HK-2 (cell line): Measurements from ENCODE around the gene PLAC1.

Source experiments
- DNase-seq: peaks from one replicate; pipeline ENCODE4 v3.0.0-alpha.2; 2018; ENCODE audit not compliant: unreplicated experiment

The PLAC1 gene

DNA sequence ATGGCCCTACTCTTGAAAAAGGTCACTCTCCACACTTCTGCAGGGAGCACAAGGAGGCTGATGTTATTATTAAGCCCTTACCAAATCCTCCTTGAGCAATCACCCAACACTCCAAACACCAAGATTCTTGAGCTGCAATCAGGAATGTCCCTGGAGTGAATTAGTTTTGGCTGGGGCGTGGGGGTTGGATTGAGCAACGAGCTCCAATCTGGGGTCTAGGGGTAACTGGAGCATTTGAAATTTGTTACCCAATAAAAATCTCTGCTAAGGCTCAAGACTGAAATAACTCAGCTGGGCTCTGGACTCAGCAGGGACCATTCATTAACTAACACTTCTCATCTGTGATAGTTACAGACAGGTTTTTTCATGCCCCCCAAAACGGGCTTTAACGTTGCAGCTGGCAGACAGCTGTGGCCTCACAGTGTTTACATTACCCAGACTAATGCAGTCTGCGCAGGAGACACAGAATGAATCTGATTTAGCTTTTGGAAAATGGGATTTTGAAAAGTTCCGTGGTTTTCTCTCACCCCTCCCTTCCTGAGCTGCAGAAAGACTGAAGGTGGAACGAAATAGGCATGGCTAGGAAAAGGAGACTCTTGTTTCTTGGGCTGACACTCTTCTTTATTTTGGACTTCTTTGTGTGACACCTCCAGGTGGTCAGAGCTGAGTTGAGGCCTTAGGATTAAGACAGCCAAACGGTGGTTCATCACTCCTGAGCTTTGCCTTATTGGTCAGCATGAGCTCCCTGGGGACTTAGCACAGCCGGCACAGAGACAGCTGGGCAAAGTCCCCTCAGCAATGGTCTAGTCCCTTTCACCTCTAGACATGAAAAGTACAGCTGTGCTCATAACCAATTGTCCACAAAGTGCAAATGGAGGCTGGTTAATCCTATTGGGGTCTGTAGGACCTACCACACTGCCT lies 26.6 kb downstream of the PLAC1 start:
- no peak for DNase-seq

DNA sequence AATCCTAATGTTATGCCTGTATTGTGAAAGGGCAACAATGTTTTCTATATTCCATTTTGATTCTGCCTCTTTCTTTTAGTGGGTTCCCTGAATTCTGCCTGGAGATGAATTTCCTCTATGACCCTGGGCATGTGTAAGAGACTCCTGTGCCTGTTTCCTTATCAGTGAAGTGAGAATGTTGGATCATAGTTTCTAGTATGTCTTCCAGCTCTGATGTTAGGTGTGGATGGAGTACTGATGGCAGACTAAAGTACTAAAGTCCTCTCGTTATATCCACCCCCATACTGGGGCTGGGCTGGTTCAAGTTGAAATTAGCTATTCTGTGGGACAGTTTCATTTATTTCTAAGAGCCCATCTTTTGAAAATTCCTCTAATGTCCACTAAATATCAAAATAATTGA lies 29.6 kb downstream of the PLAC1 start:
- DNase-seq, result no peak

DNA sequence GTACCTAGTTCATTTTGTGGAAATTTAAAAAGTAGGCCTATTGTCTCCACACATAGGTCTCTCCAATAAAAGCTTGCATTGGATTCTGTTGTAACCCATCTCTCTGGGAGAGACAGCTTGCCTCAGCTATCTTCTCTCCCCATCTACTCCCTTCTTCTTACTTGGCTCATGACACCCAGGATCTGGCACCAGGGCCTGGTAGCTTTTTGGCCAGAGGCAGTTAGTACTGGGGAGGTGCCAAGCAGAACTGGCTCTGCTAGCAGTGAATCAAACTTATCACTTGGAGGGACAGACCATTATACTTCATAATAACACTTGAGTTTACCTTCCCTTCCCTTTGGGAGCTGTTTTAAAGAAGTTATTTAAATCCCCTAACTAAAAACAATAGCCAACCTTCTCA lies 31.8 kb downstream of the PLAC1 start:
- DNase-seq, result no peak

DNA sequence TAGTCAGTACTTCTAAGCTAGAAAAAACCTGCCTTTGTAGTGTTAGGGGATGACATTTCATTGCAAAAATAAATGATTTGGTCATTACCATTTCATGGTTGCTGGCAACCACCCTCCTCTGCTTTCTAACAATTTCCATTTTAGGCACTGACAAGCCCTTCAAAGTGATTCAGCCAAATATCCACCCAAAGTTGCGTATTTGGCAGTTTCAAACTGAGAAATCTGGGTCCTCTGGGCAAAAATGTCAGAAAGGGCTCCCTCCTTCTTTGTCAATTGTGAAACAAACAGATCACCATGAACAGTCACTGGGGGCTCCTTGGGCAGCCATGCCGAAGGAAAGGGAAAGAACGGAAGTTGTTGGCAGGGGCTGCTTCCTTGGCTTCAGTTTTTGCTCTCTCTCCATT lies 33.0 kb downstream of the PLAC1 start:
- DNase-seq, result no peak

DNA sequence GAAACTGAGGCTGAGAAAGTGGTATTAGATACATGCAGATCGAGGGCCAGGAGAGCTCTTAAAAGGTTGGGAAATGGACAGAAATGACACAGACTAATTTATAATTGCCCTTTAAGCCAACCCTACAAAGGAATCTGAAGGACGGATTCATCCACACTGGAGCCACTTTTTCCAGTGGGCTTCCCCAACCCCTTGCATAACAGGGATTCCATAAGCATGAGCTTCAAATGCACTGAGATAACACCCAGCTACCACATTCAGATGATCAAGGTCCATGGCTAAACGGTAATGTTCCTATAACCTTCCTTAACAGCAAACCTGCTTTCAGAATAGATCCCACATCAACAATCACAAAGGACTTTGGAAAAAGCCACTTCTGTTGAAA lies 34.2 kb downstream of the PLAC1 start:
- no peak for DNase-seq

DNA sequence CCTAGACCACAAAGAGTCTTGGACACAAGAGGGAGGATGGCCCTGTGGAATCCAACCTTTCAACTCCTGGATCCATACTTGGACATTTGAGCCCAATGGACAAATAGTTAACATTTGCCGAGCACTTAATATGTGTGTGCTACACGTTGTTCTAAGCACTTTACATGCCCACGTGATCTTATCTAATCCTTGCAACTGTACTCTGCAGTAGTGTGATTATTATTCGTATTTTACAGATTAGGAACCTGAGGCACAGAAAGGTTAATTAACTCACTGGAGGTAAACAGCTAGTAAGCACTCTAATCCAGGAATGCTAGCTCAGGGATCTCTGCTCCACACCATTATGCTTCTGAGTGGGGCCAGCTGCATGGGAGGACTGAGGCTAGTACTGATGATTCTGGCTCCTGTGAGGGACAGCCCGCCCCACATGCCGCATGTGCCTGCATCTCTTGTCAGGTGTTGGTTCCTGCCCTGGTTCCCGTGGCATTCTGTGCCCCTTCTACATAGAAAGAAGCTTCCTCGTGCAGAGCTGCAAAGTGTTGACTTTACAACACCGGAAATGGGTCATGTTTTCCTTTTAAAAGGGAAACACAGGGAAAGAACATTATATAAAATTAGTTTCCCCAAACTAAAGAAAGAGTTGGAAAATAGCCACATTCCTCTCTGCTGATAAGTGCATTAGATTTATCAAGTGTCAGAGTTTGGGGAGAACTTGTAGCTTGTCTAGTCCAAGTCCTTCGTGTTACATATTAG lies 34.8 kb downstream of the PLAC1 start:
- DNase-seq, result no peak

DNA sequence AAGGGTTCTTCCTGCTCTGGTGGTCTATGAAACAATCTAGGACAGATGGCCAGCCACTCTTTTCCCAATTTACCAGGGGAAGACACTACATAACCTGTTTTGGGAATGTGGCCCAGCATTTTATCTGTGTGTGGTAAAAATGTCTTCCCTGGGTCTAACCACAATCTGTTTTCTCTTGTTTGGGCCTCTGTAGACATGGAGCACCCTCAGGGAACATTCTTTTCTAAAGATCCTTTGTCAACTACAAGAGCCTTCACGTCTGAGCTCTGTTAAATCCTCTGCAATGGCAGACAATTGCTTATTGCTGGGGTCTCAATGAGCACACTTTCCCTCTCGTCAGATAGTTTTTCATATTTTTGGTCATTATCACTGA lies 35.5 kb downstream of the PLAC1 start:
- DNase-seq, result no peak

DNA sequence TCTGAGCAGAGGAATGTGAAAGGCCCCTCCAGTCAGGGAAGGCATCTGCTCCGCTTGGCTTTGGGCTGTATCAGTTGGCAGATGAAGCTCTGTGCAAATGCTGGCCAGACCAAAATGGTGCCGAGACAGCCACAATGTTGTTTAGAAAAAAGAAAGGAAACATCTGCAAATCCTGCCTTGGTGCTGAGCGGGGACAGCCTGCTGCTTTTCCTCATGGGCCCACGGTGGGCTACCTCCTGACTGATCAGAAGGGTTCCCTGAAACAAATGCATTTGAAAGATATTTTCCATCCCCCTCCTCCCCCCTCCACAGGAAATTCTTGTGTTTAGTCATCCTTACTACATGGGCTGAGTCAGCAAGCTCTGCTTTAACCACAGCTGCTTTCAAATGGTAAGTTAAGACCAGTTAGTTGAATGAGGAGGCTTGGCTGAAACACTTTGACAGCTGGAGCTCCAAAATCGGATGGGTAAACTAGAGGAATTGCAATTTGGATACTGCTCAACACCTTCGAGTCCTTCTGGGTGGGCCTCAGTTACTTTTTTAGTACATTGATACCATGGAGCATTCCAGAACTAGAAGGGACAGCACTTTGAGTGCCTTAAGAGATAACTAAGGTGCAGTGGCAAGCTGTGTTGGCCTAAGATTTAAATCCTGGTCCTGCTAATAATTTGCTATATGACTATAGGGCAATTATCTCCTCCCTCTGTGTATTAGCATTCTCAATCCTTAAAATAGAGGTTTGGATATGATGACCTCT lies 36.0 kb downstream of the PLAC1 start:
- peak; percentile 42 for DNase-seq

DNA sequence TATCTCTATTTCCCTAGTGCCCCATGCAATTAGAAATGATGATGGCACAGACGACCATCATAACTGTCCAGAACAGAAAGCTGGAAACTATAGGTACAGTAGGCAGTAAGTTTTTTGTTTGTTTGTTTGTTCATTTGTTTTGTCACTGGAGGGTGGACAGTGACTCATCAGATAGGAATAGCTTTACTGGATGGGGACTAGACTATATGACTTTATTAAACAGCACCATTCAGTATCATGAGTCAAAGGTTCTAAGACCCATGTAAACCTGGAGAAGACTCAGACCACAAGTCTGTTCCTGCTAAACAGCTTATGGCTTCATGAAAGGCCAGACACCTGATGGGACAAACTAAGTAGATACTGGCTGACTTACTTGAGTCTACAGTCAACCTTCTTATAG lies 38.4 kb downstream of the PLAC1 start:
- no peak for DNase-seq

DNA sequence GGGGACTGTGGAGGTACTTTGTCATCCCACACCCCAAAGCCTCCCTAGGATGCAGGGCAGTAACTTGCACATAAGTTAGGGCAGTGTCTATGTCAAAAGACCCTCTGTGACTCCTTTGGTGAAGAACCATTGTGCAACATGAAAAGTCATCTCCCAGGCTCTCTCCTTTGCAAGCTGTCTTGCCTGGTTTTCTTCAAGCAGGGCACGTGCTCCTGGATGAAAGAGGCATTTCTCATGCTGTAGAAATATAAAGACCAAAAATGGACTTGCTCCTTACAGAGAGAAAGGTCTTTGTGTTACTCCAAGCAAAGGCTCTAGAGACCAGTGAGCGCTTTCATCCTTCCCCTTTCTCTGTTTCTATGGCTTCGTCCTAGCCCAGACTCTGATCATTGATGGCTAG lies 44.9 kb downstream of the PLAC1 start:
- DNase-seq, result no peak

DNA sequence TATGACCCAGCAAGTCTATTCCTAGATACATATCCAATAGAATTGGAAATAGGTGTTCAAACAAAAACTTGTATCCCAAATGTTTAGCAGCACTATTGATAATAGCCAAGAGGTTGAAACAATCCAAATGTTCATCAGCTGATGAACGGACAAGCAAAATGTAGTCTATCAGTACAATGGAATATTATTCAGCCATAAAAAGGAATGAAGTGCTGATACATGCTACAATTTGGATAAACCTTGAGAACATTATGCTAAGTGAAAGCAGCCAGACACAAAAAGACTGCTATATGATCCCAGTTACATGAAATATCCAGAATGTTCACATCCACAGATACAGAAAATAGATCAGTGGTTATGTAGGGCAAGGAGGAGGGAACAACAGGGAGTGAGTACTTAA lies 50.1 kb downstream of the PLAC1 start:
- DNase-seq, result no peak

DNA sequence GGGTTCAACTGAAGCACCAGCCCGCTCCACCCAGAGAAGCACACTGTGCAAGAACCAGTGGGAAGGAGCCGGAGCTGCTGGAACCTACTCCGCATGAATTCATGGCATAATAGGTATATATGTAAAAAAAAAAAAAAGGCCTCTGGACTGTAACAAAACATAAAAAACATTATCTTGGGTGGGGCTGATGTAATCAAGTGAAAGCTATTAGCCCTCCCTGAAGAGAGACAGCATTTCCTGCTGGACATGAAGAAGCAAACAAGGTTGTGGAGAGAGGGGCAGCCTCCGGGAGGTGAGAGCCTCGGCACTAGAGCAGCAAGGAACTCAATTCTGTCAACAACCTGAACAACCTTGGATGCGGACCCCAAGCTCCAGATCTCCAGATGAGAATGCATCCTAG lies 50.7 kb downstream of the PLAC1 start:
- no peak for DNase-seq

DNA sequence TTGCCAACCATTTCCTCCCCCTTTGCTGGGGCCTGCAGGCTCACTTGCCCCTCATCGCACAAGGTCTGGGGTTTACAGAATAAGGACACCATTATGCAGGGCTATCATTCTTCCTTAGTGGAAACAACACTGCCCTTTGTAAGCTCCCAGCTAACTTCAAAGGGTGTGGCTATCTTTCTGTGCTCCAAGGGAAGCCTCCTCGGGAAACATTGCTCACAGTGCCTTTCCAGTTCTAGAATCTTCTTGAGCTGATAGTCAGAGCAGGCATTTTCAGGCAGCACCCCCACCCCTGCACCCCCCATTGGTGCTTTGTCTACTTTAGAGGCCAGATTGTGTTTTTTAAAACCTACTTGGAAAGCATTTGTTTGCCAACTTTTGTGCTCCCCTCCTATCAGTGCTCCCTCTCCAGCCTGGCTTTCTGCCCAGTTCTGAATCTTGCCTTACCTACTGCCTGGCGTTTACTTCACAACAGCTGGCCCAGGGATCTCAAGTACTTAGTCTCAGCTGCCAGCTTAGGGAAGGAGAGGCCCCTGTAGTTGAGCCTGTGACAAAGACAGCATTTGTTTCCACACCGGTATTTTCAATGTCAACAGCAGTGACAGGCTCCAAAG lies 53.5 kb downstream of the PLAC1 start:
- DNase-seq, result no peak

DNA sequence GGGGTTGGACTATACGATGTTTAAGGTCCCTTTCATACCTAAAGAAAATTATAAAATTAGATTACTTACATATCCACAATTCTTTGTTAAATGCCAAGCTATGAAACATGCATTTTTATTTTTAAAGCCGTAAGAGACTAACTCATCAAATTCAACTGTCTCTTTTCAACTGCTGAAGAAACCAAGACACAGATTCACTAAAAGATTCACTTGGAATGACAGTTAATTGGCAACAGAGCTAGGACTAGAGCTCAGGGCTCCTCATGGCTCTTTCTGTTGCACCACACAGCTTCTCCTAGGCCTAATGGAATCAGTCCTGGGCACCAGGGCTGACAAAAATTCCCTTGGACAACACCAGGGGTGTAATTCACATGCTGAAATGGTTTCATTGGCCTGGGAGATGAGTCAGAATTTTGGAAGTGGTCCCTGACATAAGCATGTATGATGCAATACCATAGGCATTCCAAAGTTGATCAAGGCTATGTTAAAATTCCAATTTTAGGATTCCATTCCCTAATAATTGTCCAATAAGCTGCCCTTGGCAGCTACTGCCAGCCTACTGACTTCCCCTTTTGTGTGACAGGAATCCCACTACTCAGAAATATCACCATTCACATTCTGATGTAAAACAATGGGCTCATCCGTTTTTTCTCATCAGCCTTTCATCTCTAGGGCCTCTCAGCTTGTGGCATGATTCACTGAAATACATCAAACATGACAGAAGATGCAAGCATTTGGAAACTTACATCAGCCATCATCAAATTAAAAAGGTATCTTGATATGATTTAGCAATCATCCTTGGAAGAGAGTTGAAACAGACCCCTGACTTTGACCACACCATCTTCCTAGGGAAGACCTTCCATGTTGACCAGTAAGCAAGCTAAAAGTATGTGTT lies 54.2 kb downstream of the PLAC1 start:
- DNase-seq, result peak; percentile 41

DNA sequence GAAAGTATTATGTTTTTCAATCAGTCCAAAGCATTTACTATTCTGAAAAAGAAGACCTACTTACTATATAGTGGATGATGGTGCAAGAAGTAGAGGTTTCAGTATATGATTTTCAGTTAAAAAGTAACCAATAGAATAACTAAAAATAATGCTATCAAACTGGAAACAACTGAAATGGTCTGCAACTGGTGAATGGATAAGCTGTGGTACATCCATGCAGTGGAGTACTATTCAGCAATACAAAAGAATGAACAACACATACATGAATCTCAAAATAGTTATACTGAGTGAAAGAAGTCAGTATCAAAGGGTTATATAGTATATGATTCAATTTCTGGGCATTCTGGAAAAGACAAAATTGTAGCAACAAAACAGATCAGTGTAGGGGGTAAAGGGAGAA lies 55.9 kb downstream of the PLAC1 start:
- no peak for DNase-seq

DNA sequence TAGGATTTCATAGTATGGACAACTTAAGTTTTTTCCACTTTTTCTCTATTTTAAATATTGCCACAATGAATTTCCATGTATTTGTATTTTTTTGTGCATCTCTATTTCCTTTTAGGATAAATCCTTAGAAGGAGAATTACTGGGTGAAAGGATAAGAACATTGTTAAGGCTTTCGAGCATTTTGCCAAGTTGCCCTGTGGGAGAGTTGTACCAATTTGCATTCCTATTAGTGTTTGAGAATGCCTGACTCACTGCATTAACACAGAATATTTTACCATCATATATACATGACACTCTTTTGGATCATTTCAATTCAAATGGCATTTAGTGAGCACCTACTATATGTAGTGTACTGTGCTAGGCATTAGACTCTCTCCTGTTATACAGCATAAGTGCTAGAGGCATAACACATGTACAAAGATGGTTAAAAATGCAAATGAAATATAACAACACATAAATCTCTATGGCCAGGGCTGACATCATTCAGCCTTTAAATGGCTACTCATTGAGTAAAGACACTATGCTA lies 57.0 kb downstream of the PLAC1 start:
- DNase-seq, result no peak

DNA sequence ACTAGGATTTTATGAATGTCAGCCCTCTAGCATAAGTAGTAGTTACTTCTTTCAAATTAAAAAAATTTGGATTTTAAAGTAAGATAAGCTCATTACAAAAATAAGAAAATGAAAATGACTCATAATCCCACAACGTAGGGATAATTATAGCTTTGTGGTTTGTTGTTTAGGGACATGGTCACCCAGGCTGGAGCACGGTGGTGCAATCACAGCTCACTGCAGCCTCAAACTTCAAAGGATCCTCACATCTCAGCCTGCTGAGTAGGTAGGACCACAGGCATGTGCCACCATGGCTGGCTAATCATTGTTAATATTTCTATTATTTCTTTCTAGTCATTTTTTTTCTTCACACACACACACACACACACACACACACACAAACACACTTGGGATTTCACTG lies 57.6 kb downstream of the PLAC1 start:
- no peak for DNase-seq

DNA sequence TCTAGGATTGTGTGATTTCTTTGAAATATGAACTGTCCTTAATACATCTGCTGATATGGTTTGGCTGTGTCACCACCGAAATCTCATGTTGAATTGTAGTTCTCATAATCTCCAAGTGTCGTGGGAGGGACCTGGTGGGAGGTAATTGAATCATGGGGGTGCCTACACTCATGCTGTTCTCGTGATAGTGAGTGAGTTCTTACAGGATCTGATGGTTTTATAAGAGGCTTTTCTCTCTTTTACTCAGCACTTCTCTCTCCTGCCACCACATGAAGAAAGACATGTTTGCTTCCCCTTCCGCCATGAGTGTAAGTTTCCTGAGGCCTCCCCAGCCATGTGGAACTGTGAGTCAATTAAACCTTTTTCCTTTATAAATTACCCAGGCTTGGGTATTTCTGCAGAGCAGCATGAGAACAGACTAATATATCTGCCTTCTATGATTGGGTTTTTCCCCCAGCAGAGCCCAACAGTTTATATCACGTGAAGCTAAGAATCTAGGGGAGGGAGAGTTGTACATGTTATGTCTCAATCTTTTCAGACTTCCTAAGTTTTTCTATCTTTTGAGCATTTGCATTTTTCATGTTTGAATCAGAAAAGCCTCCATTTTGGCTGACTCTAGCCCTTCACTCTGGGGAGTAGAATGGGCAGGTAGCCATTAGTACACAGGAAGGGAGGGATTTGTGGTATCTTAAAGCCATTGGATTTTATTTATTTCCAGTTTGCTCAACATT lies 58.9 kb downstream of the PLAC1 start:
- DNase-seq, result no peak

DNA sequence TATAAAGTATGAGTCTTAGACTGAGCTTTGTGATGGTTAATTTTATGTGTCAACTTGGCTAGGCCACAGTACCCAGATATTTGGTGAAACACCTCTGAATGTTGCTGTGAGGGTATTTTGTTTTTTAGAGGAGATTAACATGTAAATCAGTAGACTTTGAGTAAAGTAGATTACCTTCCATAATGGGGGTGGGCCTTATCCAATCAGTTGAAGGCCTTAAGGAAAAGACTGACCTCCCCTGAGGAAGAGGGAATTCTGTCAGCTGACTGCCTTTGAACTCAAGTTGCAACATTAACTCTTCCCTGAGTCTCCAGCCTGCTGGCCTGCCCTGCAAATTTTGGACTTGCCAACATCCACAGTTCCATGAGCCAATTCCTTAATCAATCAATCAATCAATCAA lies 66.0 kb downstream of the PLAC1 start:
- no peak for DNase-seq

DNA sequence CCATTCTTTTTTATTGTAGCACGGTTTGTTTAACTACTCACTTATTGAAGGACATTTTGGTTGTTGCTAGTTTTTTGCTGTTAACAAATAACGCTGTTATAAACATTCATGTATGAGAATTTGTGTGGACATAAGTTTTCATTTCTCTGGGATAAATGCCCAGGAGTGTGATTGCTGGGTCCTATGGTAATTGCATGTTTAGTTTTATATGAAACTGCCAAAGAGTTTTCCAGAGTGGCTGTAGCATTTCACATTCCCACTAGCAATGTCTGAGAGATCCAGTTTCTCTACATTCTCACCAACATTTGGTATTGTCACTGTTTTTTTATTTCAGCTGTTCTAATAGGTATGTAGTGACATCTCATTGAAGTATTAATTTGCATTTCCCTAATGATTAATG lies 66.8 kb downstream of the PLAC1 start:
- no peak for DNase-seq
